Activated naive CD8-positive, alpha-beta T cell treated with anti-CD3 and anti-CD28 coated beads, Interleukin-2, amount 50 U/mL, for 24 hours (primary cell): ENCODE results near the gene AANAT.

ENCODE experiments used
- ATAC-seq: fragments of 150-1000 bp; cut with Tn5 transposase; one replicate; pipeline ENCODE4 v1.10.0; 2021
- DNase-seq: peaks from one replicate; pipeline ENCODE4 v3.0.0; 2021
- H3K27ac Mint-ChIP-seq: one replicate; pipeline ENCODE4 v1.8.0; 2021; ENCODE audit warnings: mild to moderate bottlenecking, mixed read lengths
- H3K27me3 Mint-ChIP-seq: one replicate; pipeline ENCODE4 v1.8.0; 2021; ENCODE audit warnings: mixed read lengths
- H3K36me3 Mint-ChIP-seq: one replicate; pipeline ENCODE4 v1.8.0; 2021; ENCODE audit warnings: low read depth, mixed read lengths
- H3K4me1 Mint-ChIP-seq: one replicate; pipeline ENCODE4 v1.8.0; 2021; ENCODE audit warnings: mixed read lengths
- H3K4me3 Mint-ChIP-seq: one replicate; pipeline ENCODE4 v1.8.0; 2021; ENCODE audit warnings: mild to moderate bottlenecking, moderate library complexity, mixed read lengths
- H3K9me3 Mint-ChIP-seq: one replicate; pipeline ENCODE4 v1.8.0; 2021; ENCODE audit warnings: mixed read lengths

AANAT gene

DNA sequence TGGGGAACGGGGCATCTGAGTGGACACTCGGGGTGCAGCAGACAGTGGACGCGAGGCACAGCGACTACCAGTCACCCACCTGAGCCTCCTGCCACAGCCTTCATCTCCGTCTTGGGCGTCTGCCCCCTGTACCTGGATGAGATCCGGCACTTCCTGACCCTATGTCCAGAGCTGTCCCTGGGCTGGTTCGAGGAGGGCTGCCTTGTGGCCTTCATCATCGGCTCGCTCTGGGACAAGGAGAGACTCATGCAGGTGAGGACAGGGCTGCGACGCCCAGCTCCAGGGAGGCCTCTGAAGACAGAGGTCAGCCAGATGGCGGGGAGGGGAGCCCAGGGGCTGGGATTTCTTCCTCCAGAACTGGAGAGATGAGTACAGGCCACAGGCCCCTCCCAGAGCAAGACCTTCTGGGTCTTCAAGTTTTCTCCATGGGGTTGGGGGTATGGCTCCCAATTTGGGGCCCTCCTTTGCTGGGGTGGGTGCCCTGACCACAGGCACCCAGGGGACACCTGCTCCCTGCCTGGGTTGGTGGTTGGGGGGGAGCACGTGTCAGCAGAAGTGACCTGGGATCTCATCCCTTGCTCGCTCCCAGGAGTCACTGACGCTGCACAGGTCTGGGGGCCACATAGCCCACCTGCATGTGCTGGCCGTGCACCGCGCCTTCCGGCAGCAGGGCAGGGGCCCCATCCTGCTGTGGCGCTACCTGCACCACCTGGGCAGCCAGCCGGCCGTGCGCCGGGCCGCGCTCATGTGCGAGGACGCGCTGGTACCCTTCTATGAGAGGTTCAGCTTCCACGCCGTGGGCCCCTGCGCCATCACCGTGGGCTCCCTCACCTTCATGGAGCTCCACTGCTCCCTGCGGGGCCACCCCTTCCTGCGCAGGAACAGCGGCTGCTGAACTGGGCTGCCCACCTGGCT is 1.9 kb downstream of the AANAT start:
- Mint-ChIP-seq H3K4me3 (no peak overlapping the region), H3K9me3 (no peaks in the 10 kb centered on the region), H3K36me3 (peaks cover 7% of the 10 kb centered on the region), H3K4me1 (peaks cover 3% of the 10 kb centered on the region), H3K27ac (no peak overlapping the region), H3K27me3 (no peaks in the 10 kb centered on the region)
- DNase-seq (no peak), ATAC-seq (no peak)

DNA sequence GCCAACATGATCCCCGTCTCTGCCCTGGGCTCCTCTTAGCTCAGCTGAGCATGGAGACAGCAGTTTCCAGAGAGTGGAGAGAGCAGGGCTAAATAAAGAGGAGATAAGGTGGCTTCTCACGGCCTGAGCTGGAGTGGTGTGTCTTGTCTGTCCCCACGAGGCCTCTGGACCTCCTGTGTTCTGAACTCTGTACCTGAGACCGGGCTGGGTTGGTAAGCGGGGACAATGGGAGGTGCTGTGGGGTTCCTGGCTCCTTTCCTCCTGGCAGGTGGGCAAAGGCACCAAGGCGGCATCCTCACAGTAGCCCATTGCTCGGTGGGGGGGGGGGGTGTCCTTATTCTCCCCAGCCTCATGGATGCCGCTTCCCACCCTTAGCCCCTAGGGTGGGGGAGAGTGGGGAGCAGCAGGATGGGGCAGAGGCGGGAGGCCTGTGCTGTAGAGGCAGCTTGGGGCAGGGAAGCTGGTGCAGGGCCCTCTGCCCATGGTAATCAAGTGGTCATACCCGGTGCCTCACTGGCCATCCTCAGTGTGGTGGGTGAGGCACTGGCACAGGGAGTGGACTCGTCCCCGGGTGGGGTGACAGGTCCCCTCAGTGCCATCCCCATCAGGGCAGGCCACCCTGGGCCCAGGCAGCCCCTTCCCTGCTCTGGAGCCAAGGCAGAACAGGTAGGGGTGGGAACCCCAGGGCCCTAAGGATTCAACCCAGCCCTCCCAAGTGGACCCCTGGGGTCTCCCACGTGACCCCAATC is 2.8 kb downstream of the AANAT start:
- Mint-ChIP-seq H3K36me3 (peaks cover 7% of the 10 kb centered on the region), H3K27me3 (no peaks in the 10 kb centered on the region), H3K27ac (no peak overlapping the region), H3K4me1 (peaks cover 3% of the 10 kb centered on the region), H3K4me3 (no peak overlapping the region), H3K9me3 (no peaks in the 10 kb centered on the region)
- DNase-seq (no peak), ATAC-seq (no peak)

GRCh38 chr17:76471498-76472257 is 4.3 kb downstream of the AANAT start:
- ATAC-seq (no peak), DNase-seq (no peak)
- no peaks in the 10 kb centered on the region for H3K27me3 Mint-ChIP-seq
- no peak overlapping the region for H3K4me3 Mint-ChIP-seq
- H3K36me3 Mint-ChIP-seq, result peaks cover 7% of the 10 kb centered on the region
- no peaks in the 10 kb centered on the region for H3K9me3 Mint-ChIP-seq
- H3K27ac Mint-ChIP-seq, result no peak overlapping the region
- H3K4me1 Mint-ChIP-seq, result no peaks in the 10 kb centered on the region

- Mint-ChIP-seq H3K27me3 (no peaks in the 10 kb centered on the region), H3K9me3 (no peaks in the 10 kb centered on the region), H3K4me3 (no peak overlapping the region), H3K36me3 (peaks cover 7% of the 10 kb centered on the region), H3K4me1 (no peaks in the 10 kb centered on the region), H3K27ac (no peak overlapping the region)
- ATAC-seq, result no peak
- no peak for DNase-seq
Measured at GRCh38 chr17:76472258-76472645, 4.8 kb downstream of the AANAT start.

- Mint-ChIP-seq H3K27ac (no peak overlapping the region), H3K9me3 (no peaks in the 10 kb centered on the region), H3K36me3 (peaks cover 7% of the 10 kb centered on the region), H3K27me3 (no peaks in the 10 kb centered on the region), H3K4me3 (no peak overlapping the region), H3K4me1 (no peaks in the 10 kb centered on the region)
- DNase-seq (no peak), ATAC-seq (no peak)
Measured at GRCh38 chr17:76472726-76473125, 5.3 kb downstream of the AANAT start.

- peaks cover 12% of the 10 kb centered on the region for H3K36me3 Mint-ChIP-seq
- no peaks in the 10 kb centered on the region for H3K27me3 Mint-ChIP-seq
- ATAC-seq, result no peak
- no peak overlapping the region for H3K4me3 Mint-ChIP-seq
- DNase-seq, result no peak
- no peaks in the 10 kb centered on the region for H3K9me3 Mint-ChIP-seq
- no peak overlapping the region for H3K27ac Mint-ChIP-seq
- H3K4me1 Mint-ChIP-seq, result no peaks in the 10 kb centered on the region
Measured at GRCh38 chr17:76473541-76473985, 6.2 kb downstream of the AANAT start.

- no peaks in the 10 kb centered on the region for H3K27me3 Mint-ChIP-seq
- H3K36me3 Mint-ChIP-seq, result peaks cover 12% of the 10 kb centered on the region
- no peak overlapping the region for H3K4me3 Mint-ChIP-seq
- no peak for DNase-seq
- H3K4me1 Mint-ChIP-seq, result no peaks in the 10 kb centered on the region
- no peaks in the 10 kb centered on the region for H3K9me3 Mint-ChIP-seq
- H3K27ac Mint-ChIP-seq, result no peak overlapping the region
- no peak for ATAC-seq
Measured at GRCh38 chr17:76474238-76474637, 6.8 kb downstream of the AANAT start.

DNA sequence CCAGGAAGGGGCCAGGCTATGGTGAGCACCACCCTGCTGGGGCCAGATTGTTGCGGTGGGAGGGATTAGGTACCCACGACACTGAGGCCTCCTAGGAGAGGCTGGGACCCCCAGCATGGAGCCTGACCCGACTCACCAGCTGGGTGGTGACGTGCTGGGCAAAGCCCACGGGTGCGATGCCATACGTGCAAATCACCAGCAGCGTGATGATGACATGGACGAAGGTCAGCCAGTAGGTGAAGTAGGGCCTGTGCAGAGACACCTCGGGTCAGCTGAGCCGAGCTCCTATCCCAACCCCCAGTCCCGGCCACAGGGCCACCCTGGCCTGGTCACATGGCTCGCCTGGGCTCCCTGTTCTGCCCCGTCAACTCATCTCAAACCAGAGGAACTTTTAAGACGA is 7.5 kb downstream of the AANAT start:
- no peaks in the 10 kb centered on the region for H3K9me3 Mint-ChIP-seq
- peaks cover 12% of the 10 kb centered on the region for H3K36me3 Mint-ChIP-seq
- no peak overlapping the region for H3K27ac Mint-ChIP-seq
- ATAC-seq (no peak), DNase-seq (no peak)
- no peaks in the 10 kb centered on the region for H3K4me1 Mint-ChIP-seq
- no peaks in the 10 kb centered on the region for H3K27me3 Mint-ChIP-seq
- H3K4me3 Mint-ChIP-seq, result no peak overlapping the region

DNA sequence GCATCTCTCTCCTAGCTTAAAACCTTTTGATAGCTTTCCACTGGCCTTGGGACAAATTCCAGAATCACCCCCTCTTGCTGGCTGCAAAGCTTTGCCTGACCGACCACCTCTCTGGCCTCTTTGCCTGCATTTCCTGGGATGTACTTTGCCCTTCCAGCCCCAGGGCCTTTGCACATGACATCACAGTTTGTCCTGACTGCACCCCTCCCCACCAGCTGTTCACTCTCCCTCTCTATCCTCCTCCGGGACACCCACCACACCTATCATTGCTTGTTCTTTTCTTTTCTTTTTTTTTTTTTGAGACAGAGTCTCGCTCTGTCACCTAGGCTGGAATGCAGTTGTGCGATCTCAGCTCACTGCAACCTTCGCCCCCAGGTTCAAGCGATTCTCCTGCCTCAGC is 7.9 kb downstream of the AANAT start:
- no peak overlapping the region for H3K27ac Mint-ChIP-seq
- ATAC-seq (no peak), DNase-seq (no peak)
- H3K4me3 Mint-ChIP-seq, result no peak overlapping the region
- peaks cover 12% of the 10 kb centered on the region for H3K36me3 Mint-ChIP-seq
- H3K9me3 Mint-ChIP-seq, result no peaks in the 10 kb centered on the region
- no peaks in the 10 kb centered on the region for H3K27me3 Mint-ChIP-seq
- H3K4me1 Mint-ChIP-seq, result no peaks in the 10 kb centered on the region

DNA sequence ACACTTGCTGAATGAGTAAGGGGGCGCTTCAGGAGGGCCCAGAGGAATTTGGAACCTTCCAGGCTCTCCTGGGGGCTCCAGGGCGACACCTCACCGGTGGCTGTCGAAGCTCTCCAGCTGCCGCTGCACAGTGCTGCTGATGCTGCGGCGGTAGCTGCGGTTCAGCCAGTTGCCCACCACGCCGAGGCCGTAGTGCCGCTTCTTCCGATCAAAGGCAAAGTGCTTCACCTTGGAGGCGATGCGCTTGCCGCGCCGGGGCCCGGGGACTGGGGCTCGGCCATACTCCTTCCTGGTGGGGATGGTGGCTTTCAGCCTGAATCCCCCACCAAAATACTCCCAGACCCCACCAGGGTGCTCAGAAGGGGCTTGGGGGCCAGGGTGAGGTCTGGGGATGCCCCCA is 9.3 kb downstream of the AANAT start:
- no peak overlapping the region for H3K4me3 Mint-ChIP-seq
- peaks cover 11% of the 10 kb centered on the region for H3K36me3 Mint-ChIP-seq
- ATAC-seq (no peak), DNase-seq (no peak)
- H3K4me1 Mint-ChIP-seq, result peaks cover 9% of the 10 kb centered on the region
- H3K27ac Mint-ChIP-seq, result no peak overlapping the region
- no peaks in the 10 kb centered on the region for H3K27me3 Mint-ChIP-seq
- H3K9me3 Mint-ChIP-seq, result no peaks in the 10 kb centered on the region

- ATAC-seq (no peak), DNase-seq (no peak)
- H3K9me3 Mint-ChIP-seq, result no peaks in the 10 kb centered on the region
- no peak overlapping the region for H3K27ac Mint-ChIP-seq
- H3K36me3 Mint-ChIP-seq, result peaks cover 14% of the 10 kb centered on the region
- H3K4me3 Mint-ChIP-seq, result no peak overlapping the region
- peaks cover 13% of the 10 kb centered on the region for H3K4me1 Mint-ChIP-seq
- H3K27me3 Mint-ChIP-seq, result no peaks in the 10 kb centered on the region
Measured at GRCh38 chr17:76477576-76477975, 10.2 kb downstream of the AANAT start.

DNA sequence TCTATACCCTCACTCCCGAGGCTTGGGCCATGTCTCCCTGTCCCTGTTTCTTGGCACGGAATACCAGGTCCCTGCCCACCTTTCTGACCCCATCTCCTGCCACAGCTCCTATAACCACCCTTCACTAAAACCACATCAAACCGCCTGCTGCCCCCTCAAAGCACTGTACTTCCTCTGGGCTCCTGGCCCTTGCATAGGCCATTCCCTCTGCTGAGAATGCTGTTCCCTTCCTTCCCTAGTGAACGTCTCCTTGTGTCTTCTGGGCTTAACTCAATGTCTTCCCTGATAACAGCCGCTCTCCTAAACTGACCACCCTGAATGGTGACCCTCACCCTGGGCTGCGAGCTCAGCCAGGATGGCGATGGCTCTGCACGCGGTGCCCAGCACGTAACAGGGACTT is 10.7 kb downstream of the AANAT start:
- Mint-ChIP-seq H3K4me3 (no peak overlapping the region), H3K27me3 (no peaks in the 10 kb centered on the region), H3K9me3 (no peaks in the 10 kb centered on the region), H3K4me1 (peaks cover 13% of the 10 kb centered on the region), H3K36me3 (peaks cover 14% of the 10 kb centered on the region), H3K27ac (no peak overlapping the region)
- no peak for ATAC-seq
- DNase-seq, result no peak

DNA sequence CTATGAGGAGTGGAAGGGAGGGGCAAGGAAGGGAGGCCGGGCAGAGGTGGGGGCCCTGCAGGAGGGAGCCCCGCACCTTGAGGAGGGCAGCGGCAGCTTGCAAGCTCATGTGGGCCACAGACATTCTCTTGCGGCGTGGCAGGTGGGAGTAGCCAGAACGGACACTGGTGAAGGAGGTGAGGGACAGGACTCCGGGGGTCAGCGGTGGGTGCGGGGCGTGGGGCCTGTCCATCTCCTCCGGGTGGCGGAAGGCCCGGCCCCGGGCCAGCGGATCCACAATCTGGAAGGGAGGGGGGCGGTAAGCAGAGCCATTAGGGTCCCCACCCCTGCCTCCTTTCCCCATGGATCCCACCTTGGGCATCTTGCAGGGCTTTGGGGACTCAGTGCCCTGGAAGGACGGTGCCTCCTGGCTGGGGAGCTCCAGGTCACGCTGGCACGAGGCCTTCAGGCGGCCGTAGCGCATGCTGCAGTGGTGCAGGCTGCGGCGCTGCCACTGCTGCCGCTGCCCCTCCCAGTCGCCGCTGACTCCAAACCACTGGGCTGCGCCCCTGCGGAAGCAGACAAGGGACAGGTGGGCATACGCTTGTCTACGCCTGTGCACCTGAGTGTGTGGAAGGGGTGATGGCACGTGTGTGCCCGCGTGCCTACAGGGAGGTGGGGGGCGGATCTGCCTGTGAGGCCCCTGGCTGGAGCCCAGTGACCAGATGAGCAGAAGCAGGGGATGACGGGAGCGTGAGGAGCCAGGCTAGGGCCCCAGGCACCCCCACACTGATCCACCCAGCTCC is 11.5 kb downstream of the AANAT start:
- Mint-ChIP-seq H3K4me3 (no peak overlapping the region), H3K4me1 (peaks cover 13% of the 10 kb centered on the region), H3K27ac (no peak overlapping the region), H3K27me3 (no peaks in the 10 kb centered on the region), H3K36me3 (peaks cover 11% of the 10 kb centered on the region), H3K9me3 (no peaks in the 10 kb centered on the region)
- no peak for DNase-seq
- no peak for ATAC-seq

- no peak for ATAC-seq
- peaks cover 16% of the 10 kb centered on the region for H3K36me3 Mint-ChIP-seq
- no peaks in the 10 kb centered on the region for H3K27me3 Mint-ChIP-seq
- H3K4me3 Mint-ChIP-seq, result no peak overlapping the region
- peaks cover 18% of the 10 kb centered on the region for H3K4me1 Mint-ChIP-seq
- H3K9me3 Mint-ChIP-seq, result no peaks in the 10 kb centered on the region
- no peak for DNase-seq
- no peak overlapping the region for H3K27ac Mint-ChIP-seq
Measured at GRCh38 chr17:76479515-76480060, 12.2 kb downstream of the AANAT start.
